GM10847 (cell line): Measurements from ENCODE around the gene TTF2.

Experiments
- POLR2A ChIP-seq: IDR thresholded peaks from 2 replicates; pipeline ENCODE4 v1.6.1; 2011; ENCODE audit not compliant: insufficient read length; ENCODE audit errors: extremely low read depth

The TTF2 gene

GRCh38 chr1:117143871-117144270 is 83.7 kb downstream of the TTF2 start:
- no peak for TF ChIP-seq POLR2A

DNA sequence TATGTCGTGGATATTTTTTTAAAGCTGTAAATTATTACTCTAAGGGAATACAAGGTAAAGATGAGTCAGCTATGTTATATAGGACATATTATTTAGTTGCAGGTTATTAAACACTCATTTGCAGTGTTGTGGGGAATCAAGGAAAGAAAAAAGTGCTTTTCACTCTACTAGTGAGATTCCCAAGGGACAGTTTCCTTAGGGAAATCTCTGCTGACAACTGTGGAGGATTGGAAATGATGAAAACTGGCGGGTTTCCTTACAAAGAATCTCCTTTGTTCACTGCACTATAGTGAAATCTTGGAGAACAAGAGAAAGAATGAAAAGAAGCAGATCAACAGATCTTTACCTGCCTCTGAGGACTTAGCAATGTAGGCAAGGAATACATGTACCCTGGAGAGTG is 85.9 kb downstream of the TTF2 start:
- no peak for TF ChIP-seq POLR2A

DNA sequence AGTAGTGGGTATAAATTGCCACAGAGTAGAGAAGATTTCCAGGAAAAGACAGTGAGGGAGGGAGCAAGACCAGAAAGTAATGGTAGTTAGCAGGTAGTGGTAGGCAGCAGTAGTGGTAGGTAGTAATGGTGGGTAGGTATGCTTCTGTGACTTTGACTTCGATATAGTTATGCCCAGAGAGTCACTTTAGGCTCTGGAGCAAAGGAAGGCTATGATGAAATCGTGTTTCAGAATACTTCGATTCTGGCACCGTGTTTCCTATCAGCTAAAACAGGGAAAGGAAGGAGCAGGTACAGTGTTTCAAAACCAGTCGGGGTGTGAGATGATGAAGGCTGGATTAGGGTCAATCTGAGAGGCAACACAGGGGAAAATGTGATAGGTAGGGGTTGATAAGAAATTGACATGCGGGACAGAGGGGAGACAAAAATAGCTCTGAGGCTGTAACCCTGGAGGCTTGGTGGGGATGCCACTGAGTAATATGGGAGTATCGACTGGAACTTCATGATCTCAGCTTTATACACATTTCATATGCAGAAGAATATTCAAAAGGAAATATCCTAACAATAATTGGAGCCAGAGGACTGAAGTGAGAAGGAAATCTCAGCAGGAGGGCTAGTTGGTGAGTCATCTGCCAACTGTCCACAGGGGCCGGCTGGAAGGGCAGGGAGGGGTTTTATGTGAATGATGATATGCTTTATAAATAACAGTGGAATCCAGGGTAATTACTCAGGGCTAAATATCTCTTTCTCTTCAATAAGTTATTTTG is 86.6 kb downstream of the TTF2 start:
- TF ChIP-seq POLR2A, result no peak

- TF ChIP-seq POLR2A, result no peak
Observed at GRCh38 chr1:117147341-117147831, 87.3 kb downstream of the TTF2 start.

DNA sequence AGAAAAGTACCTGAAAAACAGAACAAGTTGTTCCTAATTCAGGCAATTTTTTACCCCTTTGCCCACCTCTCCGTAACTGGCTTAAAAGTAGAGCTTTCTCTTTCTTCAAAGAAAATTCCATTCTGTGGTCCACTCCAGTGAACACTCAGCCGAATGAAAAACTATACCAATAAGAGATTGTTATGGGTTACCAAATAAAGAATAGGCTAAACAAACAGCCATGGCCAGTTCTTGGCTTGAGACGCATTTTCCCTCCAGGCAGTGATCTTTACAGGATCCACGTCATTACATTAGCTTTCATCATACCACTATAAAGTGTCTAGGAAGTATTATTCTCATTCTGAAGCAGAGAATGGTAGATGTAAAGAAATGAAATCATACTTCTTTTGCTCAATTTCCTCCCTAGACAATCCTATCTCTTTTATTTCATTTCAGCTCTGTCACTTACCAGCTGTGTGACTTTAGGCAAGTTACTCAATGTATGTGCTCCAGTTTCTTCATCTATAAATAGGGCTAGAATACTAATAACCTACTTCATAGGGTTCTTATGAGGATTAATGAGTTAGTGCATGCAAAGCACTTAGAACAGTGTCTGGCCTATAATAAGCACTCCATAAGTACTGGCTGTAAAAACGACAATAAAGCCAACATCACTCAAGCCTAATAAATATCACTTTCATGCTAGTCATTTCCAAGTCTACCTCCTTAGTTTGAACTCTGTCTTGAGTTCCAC is 87.9 kb downstream of the TTF2 start:
- TF ChIP-seq POLR2A, result no peak

GRCh38 chr1:117150316-117150715 is 90.2 kb downstream of the TTF2 start:
- no peak for TF ChIP-seq POLR2A
